Left colon (tissue), 2 donors: Measurements from ENCODE around the gene SAE1. TPM values are rescaled to one million over a fixed set of nuclear protein-coding genes. Genes with fewer than 3 reads are reported as not detected.
"Not testable (repeated sequence)": the region's sequence is repeated elsewhere in the genome, so short reads cannot be mapped to it uniquely, and the experiment has no call there.

Experiments
- ATAC-seq: fragments of 200-7000 bp; cut with Tn5 transposase; one replicate; pipeline ENCODE4 v1.9.1; 2020; ENCODE audit warnings: mild to moderate bottlenecking, moderate library complexity
- DNase-seq, 2 donors: peaks; one replicate each; pipeline ENCODE4 v3.0.0-alpha.2; 2020
- intact Hi-C, 2 donors: fragments of 100-400 bp; cut with DNase I in 1 of 2; cut with micrococcal nuclease in 1 of 2; formaldehyde crosslinking; loops; one replicate each; pipeline versions ENCODE4 v1.11.2 to v1.14.0; 2022; cut with DNase I, micrococcal nuclease
- long read RNA-seq: library from polyadenylated mRNA; unstranded; transcript quantifications from one replicate; pipeline ENCODE4 v2.0.0, GENCODE V29; 2021
- total RNA-seq, 2 donors: library from RNA; stranded (reverse); fragmentation: NEBNext Ultra II Directional; extraction: Animal tissue kit (Norgen Biotek cat#: 25700); gene quantifications; one replicate each; pipeline ENCODE4 v1.2.1, GENCODE V29; 2021
- donor health status: DM: no; HTN: no; CAD: no.
- donor health status: DM: yes; HTN: yes; CAD: no.

SAE1 gene
- total RNA-seq: 10 to 100 TPM; 58.4 to 60.7 TPM
- long read RNA-seq, transcript SAE1-202 (8 exons, 1,851 nt): minor isoform, 5 of 175 reads
- long read RNA-seq, transcript SAE1-201 (9 exons, 2,049 nt): major isoform, 128 of 175 reads
- long read RNA-seq, partial matches to known transcripts: 17 of 175 reads
- long read RNA-seq, other reads (novel, unspliced or antisense): 25 of 175 reads

- intact Hi-C loops: loop anchor here in 1 of 2 donors (5.0 kb wide), 1 partner anchor 48 kb away; no protein-coding TSS in a partner anchor
- ATAC-seq (peak; percentile 93), DNase-seq (peak; percentile 91 to 94)
These were observed at the start of gene SAE1 for GRCh38 chr19:47130589-47131227. TSS of gene SAE1 (plus strand) at chr19:47130835. CDS start at chr19:47130931, 96 bp downstream.

GRCh38 chr19:47081095-47081494 is 49.5 kb upstream of the SAE1 start:
- DNase-seq (no peak), ATAC-seq (no peak)
- intact Hi-C loops: loop anchor here (2.0 to 5.0 kb wide), 3 partner anchors 36 to 51 kb away; partner anchors contain the start of gene SAE1 (in 1 of the 2)

- DNase-seq (no peak), ATAC-seq (no peak)
- intact Hi-C loops: loop anchor here in 1 of 2 donors (5.0 kb wide), 2 partner anchors 35 to 50 kb away; partner anchors contain the start of gene SAE1
These were observed 48.1 kb upstream of the SAE1 start for GRCh38 chr19:47082493-47082892.

GRCh38 chr19:47084879-47085439 is 45.7 kb upstream of the SAE1 start:
- intact Hi-C loops: loop anchor here in 1 of 2 donors (5.0 kb wide), 2 partner anchors 32 to 47 kb away; partner anchors contain the start of gene SAE1
- DNase-seq: no peak
- ATAC-seq: no peak

- intact Hi-C loops: no loop called here
- DNase-seq (no peak), ATAC-seq (no peak)
These were observed 44.4 kb upstream of the SAE1 start for GRCh38 chr19:47086280-47086679.

- intact Hi-C loops: no loop called here
- ATAC-seq (no peak), DNase-seq (no peak)
These were observed 40.8 kb upstream of the SAE1 start for GRCh38 chr19:47089767-47090350.

GRCh38 chr19:47093254-47093653 is 37.4 kb upstream of the SAE1 start:
- ATAC-seq: no peak
- DNase-seq: no peak
- intact Hi-C loops: no loop called here

GRCh38 chr19:47093841-47094240 is 36.8 kb upstream of the SAE1 start:
- ATAC-seq (no peak), DNase-seq (no peak)
- intact Hi-C loops: no loop called here

- intact Hi-C loops: no loop called here
- ATAC-seq (peak; percentile 52), DNase-seq (peak; percentile 70 to 73)
These were observed 35.8 kb upstream of the SAE1 start for GRCh38 chr19:47094557-47095475.

GRCh38 chr19:47095476-47096099 is 35.0 kb upstream of the SAE1 start:
- intact Hi-C loops: no loop called here
- DNase-seq (peak; percentile 36 to 51), ATAC-seq (peak; percentile 6)

- ATAC-seq (peak; percentile 86), DNase-seq (peak; percentile 96 to 99)
- intact Hi-C loops: no loop called here
These were observed 34.4 kb upstream of the SAE1 start for GRCh38 chr19:47096100-47096704.

GRCh38 chr19:47096721-47097120 is 33.9 kb upstream of the SAE1 start:
- ATAC-seq: peak; percentile 44
- peak; percentile 53 to 70 for DNase-seq
- intact Hi-C loops: no loop called here

- intact Hi-C loops: no loop called here
- ATAC-seq (no peak), DNase-seq (peak; percentile 37 to 39)
These were observed 33.0 kb upstream of the SAE1 start for GRCh38 chr19:47097396-47098201.

GRCh38 chr19:47098608-47099007 is 32.0 kb upstream of the SAE1 start:
- intact Hi-C loops: no loop called here
- ATAC-seq (no peak), DNase-seq (no peak)

- no peak for ATAC-seq
- no peak for DNase-seq
- intact Hi-C loops: no loop called here
These were observed 31.0 kb upstream of the SAE1 start for GRCh38 chr19:47099576-47100050.

- DNase-seq (no peak), ATAC-seq (no peak)
- intact Hi-C loops: no loop called here
These were observed 30.3 kb upstream of the SAE1 start for GRCh38 chr19:47100290-47100689.

- DNase-seq, ATAC-seq, intact Hi-C loops: not testable (repeated sequence)
These were observed 29.5 kb upstream of the SAE1 start for GRCh38 chr19:47101116-47101515.
